H54 (cell line): Measurements from ENCODE around the gene SENP7.
A peak's percentile ranks its signal among the peaks of the same experiment; 100 is the strongest.
"Not testable (repeated sequence)": the region's sequence is repeated elsewhere in the genome, so short reads cannot be mapped to it uniquely, and the experiment has no call there.

Experiments used
- DNase-seq: peaks from one replicate; pipeline ENCODE4 v3.0.0; 2011; ENCODE audit warnings: low spot score, mixed read lengths; ENCODE audit not compliant: insufficient read length
- FAIRE-seq: peaks from 3 replicates; lab custom pipeline; 2011; peaks lifted over from hg19 to GRCh38; lab: Jason Lieb, UNC
- POLR2A ChIP-seq: IDR thresholded peaks from 2 replicates; pipeline ENCODE4 v1.6.1; 2011; ENCODE audit warnings: low read depth, mild to moderate bottlenecking, low read length

SENP7 gene, protein sequence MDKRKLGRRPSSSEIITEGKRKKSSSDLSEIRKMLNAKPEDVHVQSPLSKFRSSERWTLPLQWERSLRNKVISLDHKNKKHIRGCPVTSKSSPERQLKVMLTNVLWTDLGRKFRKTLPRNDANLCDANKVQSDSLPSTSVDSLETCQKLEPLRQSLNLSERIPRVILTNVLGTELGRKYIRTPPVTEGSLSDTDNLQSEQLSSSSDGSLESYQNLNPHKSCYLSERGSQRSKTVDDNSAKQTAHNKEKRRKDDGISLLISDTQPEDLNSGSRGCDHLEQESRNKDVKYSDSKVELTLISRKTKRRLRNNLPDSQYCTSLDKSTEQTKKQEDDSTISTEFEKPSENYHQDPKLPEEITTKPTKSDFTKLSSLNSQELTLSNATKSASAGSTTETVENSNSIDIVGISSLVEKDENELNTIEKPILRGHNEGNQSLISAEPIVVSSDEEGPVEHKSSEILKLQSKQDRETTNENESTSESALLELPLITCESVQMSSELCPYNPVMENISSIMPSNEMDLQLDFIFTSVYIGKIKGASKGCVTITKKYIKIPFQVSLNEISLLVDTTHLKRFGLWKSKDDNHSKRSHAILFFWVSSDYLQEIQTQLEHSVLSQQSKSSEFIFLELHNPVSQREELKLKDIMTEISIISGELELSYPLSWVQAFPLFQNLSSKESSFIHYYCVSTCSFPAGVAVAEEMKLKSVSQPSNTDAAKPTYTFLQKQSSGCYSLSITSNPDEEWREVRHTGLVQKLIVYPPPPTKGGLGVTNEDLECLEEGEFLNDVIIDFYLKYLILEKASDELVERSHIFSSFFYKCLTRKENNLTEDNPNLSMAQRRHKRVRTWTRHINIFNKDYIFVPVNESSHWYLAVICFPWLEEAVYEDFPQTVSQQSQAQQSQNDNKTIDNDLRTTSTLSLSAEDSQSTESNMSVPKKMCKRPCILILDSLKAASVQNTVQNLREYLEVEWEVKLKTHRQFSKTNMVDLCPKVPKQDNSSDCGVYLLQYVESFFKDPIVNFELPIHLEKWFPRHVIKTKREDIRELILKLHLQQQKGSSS

GRCh38 chr3:101512646-101513418 is at the start of gene SENP7:
SENP7 (minus strand) TSS chr3:101513212; CDS start chr3:101513130, 82 bp downstream.
- FAIRE-seq (peak; percentile 99), DNase-seq (peak; percentile 71)
- TF ChIP-seq POLR2A, result peak; percentile 47; the same call in 1 of the 2 replicates

- DNase-seq, result peak; percentile 83
- peak; percentile 80 for TF ChIP-seq POLR2A
- peak; percentile 90 for FAIRE-seq
These were observed 48.8 kb upstream of the SENP7 start, which contains the start of gene TRMT10C for GRCh38 chr3:101561630-101562328. TRMT10C (plus strand) TSS chr3:101561868; CDS start chr3:101564782, 2,914 bp downstream.

DNA sequence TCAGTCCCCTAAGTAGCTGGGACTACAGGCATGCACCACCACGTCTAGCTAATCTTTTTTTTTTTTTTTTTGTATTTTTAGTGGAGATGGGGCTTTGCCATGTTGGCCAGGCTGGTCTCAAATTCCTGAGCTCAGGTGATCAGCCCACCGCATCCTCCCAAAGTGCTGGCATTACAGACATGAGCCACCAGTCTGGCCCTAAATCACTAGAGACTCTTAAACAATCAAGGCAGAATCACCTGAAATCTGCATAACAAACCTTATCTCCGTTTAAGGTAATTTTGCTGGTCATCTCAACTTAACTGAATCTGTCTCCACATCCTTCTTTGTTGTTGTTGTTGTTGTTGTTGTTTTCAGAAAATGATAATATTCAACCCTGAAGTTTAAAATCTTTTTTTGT is 43.1 kb upstream of the SENP7 start:
- FAIRE-seq (no peak), DNase-seq (no peak)
- TF ChIP-seq POLR2A, result no peak

DNA sequence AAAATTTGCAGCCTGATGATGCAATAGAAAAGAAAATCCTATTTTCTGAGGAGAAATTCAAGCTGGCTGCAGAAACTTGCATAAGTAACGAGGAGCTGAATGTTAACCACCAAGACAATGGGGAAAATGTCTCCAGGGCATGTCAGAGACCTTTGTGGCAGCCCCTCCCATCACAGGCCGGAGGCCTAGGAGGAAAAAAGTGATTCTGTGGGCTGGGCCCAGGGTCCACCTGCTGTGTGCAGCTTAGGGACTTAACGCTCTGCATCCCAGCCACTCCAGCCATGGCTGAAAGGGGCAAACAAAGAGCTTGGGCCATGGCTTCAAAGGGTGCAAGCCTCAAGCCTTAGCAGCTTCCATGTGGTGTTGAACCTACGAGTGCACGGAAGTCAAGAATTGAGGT is 40.4 kb upstream of the SENP7 start:
- FAIRE-seq, DNase-seq: not testable (repeated sequence)

DNA sequence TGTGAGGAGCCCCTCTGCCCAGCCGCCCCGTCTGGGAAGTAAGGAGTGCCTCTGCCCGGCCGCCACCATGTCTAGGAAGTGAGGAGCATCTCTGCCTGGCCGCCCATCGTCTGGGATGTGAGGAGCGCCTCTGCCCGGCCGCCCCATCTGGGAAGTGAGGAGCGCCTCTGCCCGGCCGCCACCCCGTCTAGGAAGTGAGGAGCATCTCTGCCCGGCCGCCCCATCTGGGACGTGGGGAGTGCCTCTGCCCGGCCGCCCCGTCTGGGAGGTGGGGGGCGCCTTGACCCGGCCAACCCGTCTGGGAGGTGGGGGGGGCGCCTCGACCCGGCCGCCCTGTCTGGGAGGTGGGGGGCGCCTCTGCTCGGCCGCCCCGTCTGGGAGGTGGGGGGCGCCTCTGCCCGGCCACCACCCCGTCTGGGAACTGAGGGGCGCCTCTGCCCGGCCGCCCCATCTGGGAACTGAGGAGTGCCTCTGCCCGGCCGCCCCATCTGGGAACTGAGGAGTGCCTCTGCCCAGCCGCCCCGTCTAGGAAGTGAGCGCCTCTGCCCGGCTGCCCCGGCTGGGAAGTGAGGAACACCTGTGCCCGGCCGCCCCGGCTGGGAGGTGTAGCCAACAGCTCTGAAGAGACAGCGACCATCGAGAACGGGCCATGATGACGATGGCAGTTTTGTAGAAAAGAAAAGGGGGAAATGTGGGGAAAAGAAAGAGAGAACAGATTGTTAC is 38.5 kb upstream of the SENP7 start:
- DNase-seq, FAIRE-seq: not testable (repeated sequence)

GRCh38 chr3:101549473-101549872 is 36.5 kb upstream of the SENP7 start:
- DNase-seq (no peak), FAIRE-seq (no peak)
- TF ChIP-seq POLR2A, result no peak

DNA sequence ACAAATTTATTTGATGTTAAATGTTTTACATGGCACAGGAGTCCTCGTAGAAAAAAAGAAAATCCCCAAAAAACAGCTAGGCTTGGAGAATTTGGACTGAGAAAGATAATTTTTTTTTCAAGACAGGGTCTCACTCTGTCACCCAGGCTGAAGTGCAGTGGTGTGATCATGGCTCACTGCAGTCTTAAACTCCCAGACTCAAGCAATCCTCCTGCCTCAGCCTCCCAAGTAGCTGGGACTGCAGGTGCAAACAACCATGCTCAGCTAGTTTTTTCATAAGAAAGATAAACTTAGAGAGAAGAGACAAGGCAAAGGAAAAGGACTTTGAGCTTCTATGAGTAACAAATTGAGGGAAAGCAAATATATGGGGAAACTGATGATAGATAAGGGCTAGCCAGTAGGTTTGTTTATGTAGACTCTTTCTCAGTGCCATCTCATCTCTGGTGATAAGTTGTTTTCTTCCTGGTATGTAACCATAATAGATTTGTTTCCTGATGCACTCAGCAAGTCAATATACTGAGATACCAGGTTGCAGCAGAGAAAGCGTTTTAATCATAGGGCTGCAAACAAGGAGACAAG is 35.6 kb upstream of the SENP7 start:
- FAIRE-seq (no peak), DNase-seq (no peak)
- TF ChIP-seq POLR2A, result no peak

- no peak for FAIRE-seq
- no peak for TF ChIP-seq POLR2A
- DNase-seq, result no peak
These were observed 31.3 kb upstream of the SENP7 start for GRCh38 chr3:101544161-101544850.

DNA sequence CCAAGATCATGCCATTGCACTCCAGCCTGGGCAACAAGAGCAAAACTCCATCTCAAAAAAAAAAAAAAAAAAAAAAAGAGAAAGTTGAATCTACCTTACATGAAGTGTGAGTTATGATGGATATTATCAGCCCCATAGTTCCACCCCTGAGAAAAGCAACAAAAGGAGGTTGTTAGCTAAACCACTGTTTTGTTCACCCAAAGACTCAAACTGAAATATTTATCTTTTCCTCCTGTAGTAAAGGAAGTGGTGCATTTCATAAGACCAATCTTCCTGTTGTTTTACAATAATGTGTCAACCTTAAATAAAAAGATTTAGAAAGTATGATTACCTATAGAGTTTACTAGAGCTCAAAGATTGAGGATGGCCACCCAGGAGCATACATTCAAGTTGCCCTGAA is 29.9 kb upstream of the SENP7 start:
- FAIRE-seq, result no peak
- TF ChIP-seq POLR2A, result no peak
- no peak for DNase-seq

DNA sequence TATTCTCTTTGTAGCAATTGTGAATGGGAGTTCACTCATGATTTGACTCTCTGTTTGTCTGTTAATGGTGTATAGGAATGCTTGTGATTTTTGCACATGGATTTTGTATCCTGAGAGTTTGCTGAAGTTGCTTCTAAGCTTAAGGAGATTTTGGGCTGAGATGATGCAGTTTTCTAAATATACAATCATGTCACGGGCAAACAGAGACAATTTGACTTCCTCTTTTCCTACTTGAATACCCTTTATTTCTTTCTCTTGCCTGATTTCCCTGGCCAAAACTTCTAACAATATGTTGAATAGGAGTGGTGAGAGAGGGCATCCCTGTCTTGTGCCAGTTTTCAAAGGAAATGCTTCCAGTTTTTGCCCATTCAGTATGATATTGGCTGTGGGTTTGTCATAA is 23.9 kb upstream of the SENP7 start:
- not testable (repeated sequence) for FAIRE-seq, DNase-seq

- no peak for TF ChIP-seq POLR2A
- FAIRE-seq (no peak), DNase-seq (no peak)
These were observed 23.3 kb upstream of the SENP7 start for GRCh38 chr3:101536266-101536665.
